Measurements from ENCODE around the gene CIPC.

- TF ChIP-seq CTCF (IDR thresholded peaks at IDR 0.05; ENCODE audit: insufficient read depth, low read length, poor library complexity, severe bottlenecking), result no peak
- TF ChIP-seq EZH2phosphoT487 (conservative IDR thresholded peaks at IDR 0.05; ENCODE audit: low read length), result no peak
These were observed 1.5 kb downstream of the CIPC start for GRCh38 chr14:77099425-77100167.

All from SU-DHL-6 (cell line).